Heart left ventricle (tissue), 16 donors: Measurements from ENCODE around the gene ADAMTSL2. TPM values are rescaled to one million over a fixed set of nuclear protein-coding genes. Genes with fewer than 3 reads are reported as not detected.

Experiments used
- ATAC-seq, 4 donors: fragments of 200-7000 bp; cut with Tn5 transposase; one replicate each; pipeline ENCODE4 v1.9.1; 2020 to 2022; ENCODE audit warnings: moderate library complexity in 4 of 4, mild to moderate bottlenecking in 3 of 4, moderate number of reproducible peaks in 1 of 4
- DNase-seq, 5 donors: peaks; one replicate each; pipeline ENCODE4 v3.0.0-alpha.2; 2020
- H3K27ac ChIP-seq, 12 donors: fragments of 200-600 bp; sonication (generic) in 4 of 12; one replicate each; pipeline versions ENCODE4 v1.5.0 to v1.8.0; 2016 to 2022; ENCODE audit warnings: mild to moderate bottlenecking in 2 of 12
- H3K27me3 ChIP-seq, 9 donors: fragments of 200-600 bp; sonication (generic) in 2 of 9; one replicate each; pipeline versions ENCODE4 v1.5.1 to v1.8.0; 2016 to 2022; ENCODE audit warnings: mild to moderate bottlenecking in 3 of 9
- H3K36me3 ChIP-seq, 9 donors: fragments of 200-600 bp; sonication (generic) in 2 of 9; one replicate each; pipeline versions ENCODE4 v1.5.0 to v1.8.0; 2018 to 2022; ENCODE audit warnings: mild to moderate bottlenecking in 2 of 9
- H3K4me1 ChIP-seq, 12 donors: fragments of 200-600 bp; sonication (generic) in 4 of 12; one replicate each; pipeline versions ENCODE4 v1.5.0 to v1.8.0; 2016 to 2022; ENCODE audit warnings: mild to moderate bottlenecking in 3 of 12
- H3K4me3 ChIP-seq, 12 donors: fragments of 200-600 bp; sonication (generic) in 4 of 12; one replicate each; pipeline versions ENCODE4 v1.5.0 to v1.8.0; 2017 to 2022; ENCODE audit warnings: mild to moderate bottlenecking in 9 of 12, moderate library complexity in 4 of 12
- H3K9me3 ChIP-seq, 12 donors: fragments of 200-600 bp; sonication (generic) in 4 of 12; one replicate each; pipeline versions ENCODE4 v1.5.0 to v1.8.0; 2016 to 2022; ENCODE audit warnings: mild to moderate bottlenecking in 1 of 12
- POLR2A ChIP-seq, 2 donors: fragments of 450-650 bp; IDR thresholded peaks; one replicate each; pipeline ENCODE4 v1.6.1; 2017; ENCODE audit warnings: antibody characterized with exemption in 2 of 2, mild to moderate bottlenecking in 2 of 2, moderate library complexity in 2 of 2
- WGBS, 4 donors: extraction: QIAGEN DNeasy Blood & Tissue Kit in 2 of 4; methylation state at CpG; one replicate each; pipeline versions ENCODE4 v1.1.5 to v1.1.7; 2013 to 2018; 5-methylcytosine and 5-hydroxymethylcytosine counted together
- intact Hi-C, 10 donors: fragments of 100-400 bp; cut with DNase I; formaldehyde crosslinking; loops; one replicate each; pipeline versions ENCODE4 v1.11.1 to v1.14.2; 2022
- polyA plus RNA-seq, 2 donors: library from polyadenylated mRNA; stranded (reverse); fragments of 200-250 nt; gene quantifications; one replicate each; pipeline ENCODE4 v1.2.3, GENCODE V29; 2013
- total RNA-seq, 9 donors: library from RNA; depleted of rRNA in 2 of 9; stranded (reverse); fragments of >200 nt in 2 of 9; fragmentation: NEBNext Ultra II Directional in 3 of 9; extraction: Animal tissue kit (Norgen Biotek cat#: 25700) in 3 of 9; gene quantifications; one replicate each; pipeline versions ENCODE4 v1.1.0 to v1.2.4, GENCODE V29; 2016 to 2023
- TF ChIP-seq, protein P1 (sequence below), 12 donors: fragments of 200-600 bp; sonication (generic) in 4 of 12; IDR thresholded peaks; one replicate each; pipeline versions ENCODE4 v1.5.0 to v1.8.0; 2018 to 2022; ENCODE audit warnings: antibody characterized with exemption in 12 of 12, mild to moderate bottlenecking in 5 of 12
- donor health status: ischemic (EF 13 %, LVEDD 7.1; RV severe dilation, severe dysfunction).
- donor health status: healthy with polysubstance abuse.
- donor health status: DM: no; HTN: yes; CAD: no.
- donor health status: DM: no; HTN: no; CAD: no.
- donor health status: ischemic (EF 25% LVEDD 6.9; RV normal size, moderate dysfunction).
- donor health status: ischemic (EF 25% LVEDD 5.7; RV mildly dilated, moderate dysfunction).
- donor health status: healthy.
- donor health status: DM: yes; HTN: yes; CAD: no.
- donor health status: ischemic (EF 35%, LVEDD 5.7; RV mildly dilated, moderate dysfunction).
- donor health status: nonischemic (EF 11% LVEDD 7.7; RV severe dilation, severe dysfunction).
- donor health status: DM: yes; HTN: yes; CAD: no.
- donor health status: PGD.
- donor health status: ischemic (EF 29% LVEDD 5.4; RV normal size, mild dysfunction).
- donor health status: nonischemic (EF 23%, LVEDD 6.1; RV moderate dilation, normal function).

ADAMTSL2 gene
- total and polyA plus RNA-seq, 11 donors: 2.3 to 5.1 (median 3.7) TPM

DNA sequence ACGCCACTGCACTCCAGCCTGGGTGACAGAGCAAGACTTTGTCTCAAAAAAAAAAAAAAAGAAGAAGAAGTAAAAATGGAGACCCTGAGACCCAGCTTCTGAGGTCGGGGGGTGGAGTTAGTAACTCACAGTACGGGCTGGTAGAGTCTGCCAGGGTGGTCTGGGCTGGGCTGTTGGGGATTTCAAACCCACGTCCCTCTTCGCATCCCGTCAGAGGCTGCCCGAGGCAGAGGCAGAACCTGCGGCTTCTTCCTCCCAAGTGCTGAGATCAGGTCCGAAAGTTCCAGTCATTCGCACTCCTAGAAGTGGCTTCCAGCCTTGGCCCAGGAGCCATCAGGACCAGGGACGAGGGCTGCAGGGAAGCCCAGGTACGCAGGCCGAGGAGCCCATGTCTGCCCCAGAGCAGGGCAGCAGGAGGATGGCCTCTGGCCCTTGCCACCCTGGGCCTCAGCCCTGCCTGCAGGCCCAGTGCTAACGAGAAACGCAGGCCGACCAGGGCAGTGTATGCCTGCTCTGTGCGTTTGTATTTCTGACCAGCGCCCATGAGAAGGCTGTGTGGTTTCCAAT is 45.7 kb upstream of the ADAMTSL2 start:
- peaks cover 0 to 28% (median 17%) of the 10 kb centered on the region in 12 donors for H3K4me1 ChIP-seq
- H3K9me3 ChIP-seq: no peaks in the 10 kb centered on the region
- H3K27ac ChIP-seq: no peak overlapping the region
- H3K36me3 ChIP-seq: no peaks in the 10 kb centered on the region
- no peak overlapping the region for H3K4me3 ChIP-seq
- H3K27me3 ChIP-seq: peaks cover 0 to 4% (median 0%) of the 10 kb centered on the region in 9 donors
- DNase-seq: peak in 2 of 5 donors; percentile 15 to 56
- WGBS, 4 donors: 91 to 94% (median 93%) methylated on average over 15 to 18 of the region's 18 CpGs
- intact Hi-C loops: loop anchor here in 6 of 10 donors (5.0 to 10.0 kb wide), 7 partner anchors 66 to 466 kb away; partner anchors contain the start of genes ADAMTS13 (in 1 of the 6), MED22 (in 1 of the 6), RPL7A (in 1 of the 6) and SURF1 (in 1 of the 6)
- TF ChIP-seq POLR2A (IDR thresholded peaks at IDR 0.05): no peak
- TF ChIP-seq, protein P1, sequence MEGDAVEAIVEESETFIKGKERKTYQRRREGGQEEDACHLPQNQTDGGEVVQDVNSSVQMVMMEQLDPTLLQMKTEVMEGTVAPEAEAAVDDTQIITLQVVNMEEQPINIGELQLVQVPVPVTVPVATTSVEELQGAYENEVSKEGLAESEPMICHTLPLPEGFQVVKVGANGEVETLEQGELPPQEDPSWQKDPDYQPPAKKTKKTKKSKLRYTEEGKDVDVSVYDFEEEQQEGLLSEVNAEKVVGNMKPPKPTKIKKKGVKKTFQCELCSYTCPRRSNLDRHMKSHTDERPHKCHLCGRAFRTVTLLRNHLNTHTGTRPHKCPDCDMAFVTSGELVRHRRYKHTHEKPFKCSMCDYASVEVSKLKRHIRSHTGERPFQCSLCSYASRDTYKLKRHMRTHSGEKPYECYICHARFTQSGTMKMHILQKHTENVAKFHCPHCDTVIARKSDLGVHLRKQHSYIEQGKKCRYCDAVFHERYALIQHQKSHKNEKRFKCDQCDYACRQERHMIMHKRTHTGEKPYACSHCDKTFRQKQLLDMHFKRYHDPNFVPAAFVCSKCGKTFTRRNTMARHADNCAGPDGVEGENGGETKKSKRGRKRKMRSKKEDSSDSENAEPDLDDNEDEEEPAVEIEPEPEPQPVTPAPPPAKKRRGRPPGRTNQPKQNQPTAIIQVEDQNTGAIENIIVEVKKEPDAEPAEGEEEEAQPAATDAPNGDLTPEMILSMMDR (IDR thresholded peaks at IDR 0.05): no peak
- ATAC-seq: no peak

DNA sequence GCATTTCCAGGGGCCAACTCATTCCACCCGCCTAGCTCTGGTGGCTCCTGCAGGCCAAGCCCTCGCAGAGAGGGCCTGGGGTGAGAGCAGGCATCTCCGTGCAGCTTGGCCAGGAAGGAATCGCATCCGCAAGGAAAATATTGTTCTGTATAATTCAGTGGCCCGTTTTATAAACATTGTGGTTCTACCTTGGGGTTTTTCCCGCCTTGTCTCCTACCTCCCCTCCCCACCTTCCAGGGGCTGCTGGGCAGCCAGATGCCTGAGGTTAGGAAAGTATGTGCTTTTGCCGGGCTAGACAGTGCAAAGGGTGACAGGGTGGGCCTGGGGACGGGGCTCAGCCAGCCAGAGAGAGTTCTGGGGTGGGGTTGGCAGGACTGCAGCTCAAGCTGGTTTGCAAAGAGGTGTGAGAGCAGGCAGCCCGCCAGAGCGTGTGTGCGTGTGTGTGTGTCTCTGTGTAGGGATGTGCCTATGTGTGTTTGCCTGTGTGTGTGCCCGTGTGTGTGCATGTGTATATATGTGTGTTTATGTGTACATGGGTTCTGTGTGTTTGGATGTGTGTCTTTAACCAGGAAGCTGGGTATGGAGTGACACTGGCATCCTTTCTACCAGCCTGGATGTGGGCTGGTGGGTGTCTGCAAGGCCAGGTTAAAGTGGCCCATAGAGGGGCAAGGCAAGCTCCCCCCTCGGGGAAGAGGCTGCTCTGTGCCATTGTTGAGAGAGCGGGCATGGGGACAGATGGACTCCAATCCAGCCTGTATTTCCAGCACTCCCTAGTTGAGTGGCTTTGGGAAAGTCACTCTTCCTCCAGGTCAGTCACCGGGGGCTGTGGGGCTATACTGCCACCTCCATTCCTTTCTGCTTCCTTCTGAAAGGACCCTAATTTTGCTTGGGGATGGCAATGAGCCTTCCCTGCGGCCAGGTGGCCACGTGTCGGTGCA is 45.0 kb upstream of the ADAMTSL2 start:
- TF ChIP-seq, protein P1 (IDR thresholded peaks at IDR 0.05): no peak
- TF ChIP-seq POLR2A (IDR thresholded peaks at IDR 0.05): no peak
- Histone ChIP-seq H3K27me3 (peaks cover 0 to 2% (median 0%) of the 10 kb centered on the region in 9 donors), H3K9me3 (no peaks in the 10 kb centered on the region), H3K4me1 (peaks cover 0 to 28% (median 17%) of the 10 kb centered on the region in 12 donors), H3K36me3 (no peaks in the 10 kb centered on the region), H3K27ac (no peak overlapping the region), H3K4me3 (no peak overlapping the region)
- intact Hi-C loops: loop anchor here in 6 of 10 donors (5.0 to 10.0 kb wide), 7 partner anchors 67 to 467 kb away; partner anchors contain the start of genes ADAMTS13 (in 1 of the 6), MED22 (in 1 of the 6), RPL7A (in 1 of the 6) and SURF1 (in 1 of the 6)
- 85 to 90% (median 89%) methylated on average over 19 of the region's 19 CpGs for WGBS, 4 donors
- DNase-seq: peak in 1 of 5 donors; percentile 20
- ATAC-seq: no peak

DNA sequence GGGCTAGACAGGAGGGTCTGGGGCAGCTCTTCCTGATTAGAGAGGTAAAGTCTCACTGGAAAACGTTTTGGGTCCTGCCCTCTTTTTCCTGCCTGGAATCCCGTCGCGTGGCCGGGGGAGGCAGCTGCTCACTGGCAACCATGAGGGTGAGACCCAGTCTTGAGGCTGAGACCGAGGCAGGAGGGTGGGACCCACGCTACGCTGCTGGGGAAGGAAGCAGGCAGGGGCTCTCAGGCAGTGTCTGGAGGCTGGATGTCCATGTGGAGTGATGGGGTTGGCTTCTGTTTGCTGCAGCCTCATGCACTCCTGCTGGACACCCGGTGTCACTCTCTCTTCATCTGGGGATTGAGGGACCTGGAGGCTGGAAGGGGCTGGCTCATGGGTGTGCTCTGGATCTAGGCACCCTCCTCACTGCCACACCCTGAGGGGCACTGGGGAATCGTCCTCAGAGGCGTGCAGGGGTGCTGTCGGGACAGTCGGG is 44.3 kb upstream of the ADAMTSL2 start:
- Histone ChIP-seq H3K27ac (no peak overlapping the region), H3K9me3 (no peaks in the 10 kb centered on the region), H3K27me3 (no peaks in the 10 kb centered on the region), H3K4me3 (no peak overlapping the region), H3K36me3 (no peaks in the 10 kb centered on the region), H3K4me1 (peaks cover 0 to 28% (median 17%) of the 10 kb centered on the region in 12 donors)
- ATAC-seq (no peak), DNase-seq (peak in 1 of 5 donors; percentile 35)
- intact Hi-C loops: no loop called here
- TF ChIP-seq, protein P1 (IDR thresholded peaks at IDR 0.05): no peak
- TF ChIP-seq POLR2A (IDR thresholded peaks at IDR 0.05): no peak
- WGBS, 4 donors: 53 to 70% (median 66%) methylated on average over 13 of the region's 13 CpGs
